Activated CD8-positive, alpha-beta memory T cell treated with anti-CD3 and anti-CD28 coated beads, Interleukin-2, amount 50 U/mL, for 1 hour (primary cell): ENCODE data around the gene SORCS1.

Experiments
- DNase-seq: peaks from one replicate; pipeline ENCODE4 v3.0.0-alpha.2; 2020; ENCODE audit errors: extremely low read depth

SORCS1 gene

GRCh38 chr10:106542461-106542860 lies 622.0 kb downstream of the SORCS1 start:
- DNase-seq = no peak

- no peak for DNase-seq
Measured at GRCh38 chr10:106540645-106541044, 623.9 kb downstream of the SORCS1 start.

GRCh38 chr10:106537866-106538265 lies 626.6 kb downstream of the SORCS1 start:
- DNase-seq = no peak

GRCh38 chr10:106535304-106535953 lies 629.1 kb downstream of the SORCS1 start:
- DNase-seq = no peak

GRCh38 chr10:106534441-106534840 lies 630.1 kb downstream of the SORCS1 start:
- no peak for DNase-seq

- no peak for DNase-seq
Measured at GRCh38 chr10:106528702-106529101, 635.8 kb downstream of the SORCS1 start.

- DNase-seq = no peak
Measured at GRCh38 chr10:106525835-106526234, 638.7 kb downstream of the SORCS1 start.
